HT1080 (cell line): ENCODE measurements around the gene STARD3. TPM values are rescaled to one million over a fixed set of nuclear protein-coding genes. Genes with fewer than 3 reads are reported as not detected.

Source experiments
- DNase-seq: peaks from one replicate; pipeline ENCODE4 v3.0.0-alpha.2; 2015; ENCODE audit warnings: low read depth
- total RNA-seq: library from RNA; depleted of rRNA; stranded (reverse); fragments of >200 nt; shearing (Covaris generic); gene quantifications from 2 replicates; pipeline ENCODE4 v1.2.3, GENCODE V29; 2014

STARD3 gene
- total RNA-seq, 1 experiment from 2014 or later = 71.5 TPM

DNA sequence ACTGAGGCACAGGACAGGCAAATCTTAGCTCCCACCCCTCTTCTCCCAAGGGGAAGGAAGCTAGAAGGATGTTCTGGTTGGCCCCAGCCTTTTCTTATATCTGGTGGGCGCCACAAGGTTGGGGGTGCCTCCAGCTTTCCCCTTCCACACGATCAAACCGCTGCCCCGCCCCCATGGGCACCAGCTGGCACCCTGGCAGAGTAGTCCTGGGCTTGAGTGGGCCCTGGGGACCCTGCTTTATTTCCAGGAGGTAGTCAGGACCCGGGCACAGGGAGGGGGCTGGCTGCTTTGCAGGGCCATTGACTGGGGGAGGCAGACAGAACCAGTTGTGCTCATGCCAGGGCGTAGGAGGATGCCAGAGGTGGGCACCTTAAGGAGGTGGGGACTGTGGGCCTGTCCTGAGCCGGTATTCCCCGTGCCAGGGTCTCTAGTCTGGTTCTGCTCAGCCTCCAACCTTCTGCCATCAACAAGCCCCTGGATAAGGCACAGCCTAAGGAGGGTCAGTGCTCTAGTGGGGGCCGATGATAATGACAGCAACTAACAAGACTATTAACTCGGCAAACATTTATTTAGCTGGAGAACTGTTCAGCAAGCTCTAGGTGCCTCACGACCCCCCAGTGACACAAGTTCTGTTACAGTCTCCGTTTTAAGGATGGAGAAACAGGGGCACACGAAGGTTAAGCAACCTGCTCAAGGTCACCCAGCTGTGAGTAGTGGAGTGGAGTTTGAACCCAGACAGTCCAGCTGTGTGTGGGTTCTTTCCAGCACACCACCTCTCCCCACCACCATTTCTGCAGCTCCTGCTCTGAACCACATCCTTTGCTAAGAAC is 17.8 kb upstream of the STARD3 start:
- DNase-seq = no peak

DNA sequence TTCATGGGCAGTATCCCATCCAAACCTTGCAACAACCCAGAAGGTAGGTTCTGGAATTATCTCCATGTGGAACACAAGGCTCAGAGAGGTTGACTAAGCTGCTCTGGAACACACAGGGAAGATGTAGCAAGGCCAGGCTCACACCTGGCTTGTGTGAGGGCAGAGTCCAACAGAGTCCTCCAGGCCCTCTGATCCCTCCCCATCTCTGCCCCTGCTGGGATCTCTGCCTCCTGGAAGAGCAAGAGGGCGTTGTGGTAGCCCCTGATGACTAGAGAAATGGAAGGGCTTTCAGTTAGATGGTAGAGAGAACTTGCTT is 17.2 kb upstream of the STARD3 start:
- DNase-seq = no peak

DNA sequence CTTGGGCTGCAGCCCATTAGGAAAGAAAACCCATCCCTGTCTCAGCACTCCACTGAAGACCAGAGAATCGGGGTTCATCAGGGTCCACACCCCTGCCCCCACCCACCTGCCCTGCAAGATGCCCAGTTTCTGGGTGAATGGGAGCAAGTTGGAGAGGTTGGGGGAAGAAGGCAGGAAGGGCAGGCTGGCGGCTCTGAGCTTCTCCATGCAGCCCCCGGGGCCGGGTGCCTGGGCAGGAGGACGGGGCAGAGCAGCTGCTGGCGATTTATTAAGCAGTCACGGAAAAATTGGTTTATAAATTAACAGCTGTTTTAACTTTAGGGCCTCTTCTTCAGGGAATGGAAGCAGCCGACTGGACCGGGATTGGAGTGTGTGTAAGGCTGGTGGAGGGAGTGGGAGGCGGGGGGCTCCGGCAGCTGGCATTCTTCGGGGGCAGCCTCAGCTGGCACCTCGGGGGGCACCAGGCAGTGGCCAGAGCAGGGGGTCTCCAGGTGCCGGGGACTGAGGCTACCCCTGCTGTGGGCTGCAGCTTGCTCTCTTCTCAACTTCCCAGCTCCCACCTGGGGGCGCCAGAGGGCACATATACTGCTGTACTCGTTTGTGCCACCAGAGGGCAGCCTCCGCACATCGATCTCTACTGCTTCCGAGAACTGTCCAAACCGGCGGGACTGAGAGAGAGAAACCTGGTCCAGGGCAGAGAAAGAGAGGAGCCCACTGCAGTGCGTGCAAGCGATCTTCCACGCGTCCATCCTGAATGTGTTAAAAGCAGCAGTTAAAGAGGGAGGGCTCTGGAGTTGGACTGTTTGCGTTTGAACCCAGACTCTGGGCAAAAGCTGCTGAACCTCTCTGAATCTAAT is 15.2 kb upstream of the STARD3 start:
- peak; percentile 84 for DNase-seq

DNA sequence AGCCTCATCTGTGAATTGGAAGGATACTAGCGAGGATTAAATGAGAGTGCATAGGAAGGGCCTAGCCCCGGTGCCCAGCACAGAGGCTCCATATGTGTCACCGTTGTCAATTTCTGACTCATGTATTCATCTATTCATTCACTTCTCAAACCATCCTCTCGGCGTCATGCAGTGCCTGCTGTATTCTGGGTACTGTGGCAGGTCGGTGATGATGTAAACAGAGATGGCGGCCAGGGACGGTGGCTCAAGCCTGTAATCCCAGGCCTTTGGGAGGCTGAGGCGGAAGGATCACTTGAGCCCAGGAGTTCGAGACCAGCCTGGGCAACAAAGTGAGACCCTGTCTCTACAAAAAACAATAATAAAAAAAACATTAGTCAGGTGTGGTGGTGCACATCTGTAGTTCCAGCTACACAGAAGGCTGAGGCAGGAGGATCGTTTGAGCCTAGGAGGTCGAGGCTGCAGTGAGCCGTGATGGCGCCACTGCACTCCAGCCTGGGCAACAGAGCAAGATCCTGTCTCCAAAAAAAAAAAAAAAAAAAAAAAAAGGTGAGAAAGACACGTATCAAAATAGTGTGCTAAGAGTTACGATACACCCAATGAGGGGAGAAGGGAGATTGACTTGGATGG is 14.5 kb upstream of the STARD3 start:
- DNase-seq = peak; percentile 87

DNA sequence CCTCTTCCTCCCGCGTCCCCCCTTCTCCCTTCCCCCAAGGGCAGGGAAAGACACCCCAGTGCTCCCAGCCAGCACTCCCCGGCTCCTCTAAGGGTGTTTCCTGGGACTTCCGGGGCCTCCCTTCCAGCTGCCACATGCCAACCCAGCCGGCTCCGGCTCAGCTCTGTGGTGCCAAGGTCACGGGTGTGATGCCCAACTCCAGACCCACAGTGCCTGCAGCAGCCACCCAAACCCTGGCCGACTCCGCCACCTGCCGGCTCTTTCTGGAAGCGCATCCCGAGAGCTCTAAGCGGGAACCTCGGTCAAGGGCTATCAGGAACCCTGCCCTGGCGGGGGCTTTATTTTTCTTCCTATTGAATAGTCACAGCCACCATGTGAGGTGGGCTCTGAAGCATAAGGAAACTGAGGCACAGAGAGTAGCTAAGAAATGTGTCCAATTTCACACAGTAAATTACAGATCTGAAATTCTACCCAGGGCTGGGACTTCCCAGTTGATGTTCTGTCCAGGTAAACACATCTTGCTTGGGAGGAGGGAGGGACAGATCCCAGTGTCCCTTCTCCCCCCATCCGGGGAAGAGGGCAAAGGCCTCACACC is 13.5 kb upstream of the STARD3 start:
- peak; percentile 66 for DNase-seq

DNA sequence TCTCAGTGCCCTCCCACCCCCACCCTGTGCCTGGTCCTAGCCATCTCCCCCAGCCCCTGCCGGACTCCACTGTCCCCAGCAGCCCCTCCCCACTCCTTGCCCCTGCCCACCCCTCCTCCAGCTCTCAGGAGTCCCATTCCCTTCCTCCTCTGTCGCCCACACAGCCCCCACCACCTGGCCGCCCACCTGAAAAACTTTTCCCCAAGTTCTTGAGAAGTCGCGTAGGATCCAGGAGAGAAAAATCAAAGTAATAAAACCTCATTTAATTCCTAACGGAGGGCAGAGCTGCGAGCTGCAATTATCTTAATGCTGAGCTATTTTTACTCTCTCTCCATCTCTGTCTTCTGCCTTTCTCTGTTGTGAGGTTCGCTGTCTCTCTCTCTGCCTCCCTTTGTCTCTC is 12.6 kb upstream of the STARD3 start:
- DNase-seq = no peak

DNA sequence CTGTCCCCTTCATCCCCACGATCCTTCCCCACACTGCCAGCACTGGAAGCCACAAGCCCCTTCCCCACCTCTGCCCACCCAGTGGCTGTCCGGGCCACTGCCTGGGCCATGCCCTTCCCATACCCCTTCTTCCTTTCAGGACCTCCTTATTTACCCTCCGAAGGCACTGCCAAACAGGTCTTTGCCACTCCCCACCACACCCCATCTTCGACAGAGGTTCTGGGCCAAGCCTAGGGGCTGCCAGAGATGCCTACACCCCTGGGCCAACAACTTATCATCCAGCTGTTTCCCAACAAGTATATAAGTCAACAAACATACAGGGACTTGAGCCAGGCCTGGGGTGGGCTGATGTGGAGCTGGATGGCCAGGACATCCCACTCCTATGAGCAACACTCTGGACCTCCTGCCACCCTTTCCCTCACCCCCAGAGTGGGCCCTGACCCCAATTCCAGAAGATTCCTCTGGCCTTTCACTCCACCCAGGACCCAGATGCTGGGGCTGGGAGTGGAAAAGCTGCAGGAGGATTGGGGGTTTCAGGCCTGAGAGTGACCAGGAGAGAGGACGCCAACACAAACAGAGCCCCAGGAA is 11.7 kb upstream of the STARD3 start:
- DNase-seq = no peak

DNA sequence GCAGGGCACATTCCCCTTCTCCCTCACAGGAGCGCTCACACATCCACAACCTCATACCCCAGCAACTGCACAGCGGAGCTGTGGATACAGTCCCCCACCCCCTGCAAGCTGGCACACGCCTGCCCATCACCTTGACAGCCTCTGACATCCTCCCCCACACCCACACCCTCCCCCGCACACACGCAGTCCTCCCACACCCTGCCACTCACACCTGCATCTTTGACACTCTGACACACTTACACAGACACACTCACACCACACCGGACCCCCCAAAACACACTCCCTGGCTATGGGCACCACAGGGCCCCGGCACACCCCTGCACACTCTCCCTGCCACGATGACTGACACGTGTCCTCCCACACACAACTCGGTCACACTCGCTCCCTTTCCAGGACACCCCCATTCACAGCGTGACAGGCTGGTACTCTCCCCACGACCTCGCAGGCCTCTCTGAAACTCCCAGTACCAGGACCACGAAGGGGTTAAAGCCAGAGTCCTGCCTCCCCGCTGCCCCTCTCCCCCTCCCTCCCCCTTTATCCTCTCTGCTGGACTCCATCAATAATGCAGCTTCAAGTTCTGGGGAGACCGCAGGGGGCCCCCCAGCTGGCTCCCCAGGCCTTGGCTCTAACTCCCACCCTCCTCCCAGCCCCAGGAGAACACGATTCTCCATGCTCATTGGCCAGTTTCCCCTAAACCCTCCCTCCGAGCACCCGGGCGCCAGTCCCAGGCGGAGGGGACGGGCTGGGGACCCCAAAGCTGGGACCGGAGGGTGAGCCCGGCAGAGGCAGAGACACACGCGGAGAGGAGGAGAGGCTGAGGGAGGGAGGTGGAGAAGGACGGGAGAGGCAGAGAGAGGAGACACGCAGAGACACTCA is 10.5 kb upstream of the STARD3 start, which contains the start of gene PPP1R1B:
Gene PPP1R1B (plus strand): TSS at position 782 of the 876 bp plus-strand sequence. CDS start 441 bp downstream, outside the sequence.
- no peak for DNase-seq

DNA sequence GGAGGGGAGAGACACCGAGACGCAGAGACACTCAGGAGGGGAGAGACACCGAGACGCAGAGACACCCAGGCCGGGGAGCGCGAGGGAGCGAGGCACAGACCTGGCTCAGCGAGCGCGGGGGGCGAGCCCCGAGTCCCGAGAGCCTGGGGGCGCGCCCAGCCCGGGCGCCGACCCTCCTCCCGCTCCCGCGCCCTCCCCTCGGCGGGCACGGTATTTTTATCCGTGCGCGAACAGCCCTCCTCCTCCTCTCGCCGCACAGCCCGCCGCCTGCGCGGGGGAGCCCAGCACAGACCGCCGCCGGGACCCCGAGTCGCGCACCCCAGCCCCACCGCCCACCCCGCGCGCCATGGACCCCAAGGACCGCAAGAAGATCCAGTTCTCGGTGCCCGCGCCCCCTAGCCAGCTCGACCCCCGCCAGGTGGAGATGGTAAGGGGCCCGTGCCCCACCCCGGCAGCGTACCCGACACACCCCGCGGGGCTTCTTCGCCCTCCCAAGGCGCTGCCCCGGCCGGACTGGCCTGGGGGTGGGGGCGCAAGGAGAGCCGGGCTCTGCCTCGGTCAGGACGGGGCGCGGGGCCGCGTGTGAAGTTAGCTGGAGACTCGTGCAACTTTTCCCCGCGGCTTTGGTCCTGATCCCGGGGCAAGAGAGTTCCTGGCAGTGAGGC is 9.8 kb upstream of the STARD3 start:
- no peak for DNase-seq

DNA sequence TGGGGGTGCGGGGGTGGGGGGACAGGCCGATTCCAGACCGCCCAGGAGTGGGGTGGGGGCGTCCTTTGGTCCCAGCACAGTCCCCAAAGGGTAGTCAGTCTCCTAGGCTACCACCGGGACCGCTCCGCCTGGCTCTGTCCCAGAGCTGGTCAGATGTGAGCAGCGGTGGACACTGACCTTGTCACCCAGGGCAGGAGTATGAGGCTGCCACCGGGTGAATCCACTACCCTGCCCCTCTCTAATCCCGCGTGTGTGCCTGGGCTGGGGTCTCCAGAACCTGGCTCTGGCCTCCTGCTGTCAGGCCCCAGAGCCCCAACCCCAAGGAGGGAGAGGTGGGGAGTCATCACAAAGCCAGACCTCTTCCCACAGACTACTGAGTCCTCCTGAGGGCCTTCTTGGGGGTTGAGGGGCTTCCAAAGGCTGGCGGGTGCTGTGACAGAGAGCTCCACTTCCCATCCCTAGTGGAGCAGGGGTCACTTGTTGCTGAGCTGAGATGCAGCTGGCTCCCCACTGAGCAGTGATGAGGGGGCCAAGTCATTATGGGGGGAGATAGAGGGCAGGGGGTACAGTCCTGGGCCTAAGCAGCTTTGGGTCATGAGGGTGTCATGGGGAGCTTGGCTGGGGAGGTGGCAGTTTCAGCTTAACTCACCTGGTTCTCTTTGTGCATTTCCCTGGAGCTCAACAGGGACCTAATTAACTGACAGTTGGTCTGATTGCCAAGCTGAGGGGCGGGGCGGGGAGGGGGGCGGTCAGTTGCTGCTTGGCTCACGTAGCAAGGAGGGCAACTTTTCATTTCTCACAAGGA is 9.0 kb upstream of the STARD3 start:
- no peak for DNase-seq

DNA sequence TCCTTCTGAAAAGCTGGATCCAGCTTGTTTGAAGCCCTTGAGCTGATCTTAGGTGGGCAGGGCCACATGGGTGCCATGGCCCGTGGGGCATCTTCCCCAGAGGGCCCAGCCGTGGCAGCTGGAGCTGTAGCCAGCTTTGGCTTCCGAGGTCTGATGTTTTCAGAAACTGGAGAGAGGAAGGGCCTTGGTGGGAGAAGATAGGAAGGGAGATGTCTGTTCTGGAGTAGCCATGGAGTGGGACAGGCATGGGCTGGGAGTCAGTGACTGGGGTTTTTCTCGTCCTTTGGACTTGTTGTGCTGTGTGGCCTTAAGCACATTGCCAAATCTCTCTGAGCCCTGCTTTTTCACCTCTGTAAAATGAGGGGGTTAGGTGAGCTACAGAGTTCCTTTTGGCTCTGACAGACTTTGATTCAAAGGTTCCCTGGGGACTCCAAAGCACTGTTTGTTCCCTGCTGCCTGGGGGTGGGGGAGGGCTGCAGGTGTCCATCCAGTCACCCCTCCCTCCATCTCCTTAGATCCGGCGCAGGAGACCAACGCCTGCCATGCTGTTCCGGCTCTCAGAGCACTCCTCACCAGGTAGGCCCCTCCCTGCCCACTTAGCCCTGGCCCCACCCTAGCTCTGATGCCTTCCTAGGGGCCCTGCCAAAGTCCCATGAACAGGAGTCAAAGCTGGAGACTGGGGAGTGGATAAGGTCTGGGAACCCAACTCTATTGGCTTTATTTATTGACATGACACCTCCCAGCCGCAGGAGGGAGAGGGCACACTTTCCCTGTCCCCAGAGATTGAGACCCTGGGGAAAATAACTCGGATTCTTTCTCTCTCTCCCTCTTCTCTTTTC is 8.1 kb upstream of the STARD3 start:
- DNase-seq = no peak

DNA sequence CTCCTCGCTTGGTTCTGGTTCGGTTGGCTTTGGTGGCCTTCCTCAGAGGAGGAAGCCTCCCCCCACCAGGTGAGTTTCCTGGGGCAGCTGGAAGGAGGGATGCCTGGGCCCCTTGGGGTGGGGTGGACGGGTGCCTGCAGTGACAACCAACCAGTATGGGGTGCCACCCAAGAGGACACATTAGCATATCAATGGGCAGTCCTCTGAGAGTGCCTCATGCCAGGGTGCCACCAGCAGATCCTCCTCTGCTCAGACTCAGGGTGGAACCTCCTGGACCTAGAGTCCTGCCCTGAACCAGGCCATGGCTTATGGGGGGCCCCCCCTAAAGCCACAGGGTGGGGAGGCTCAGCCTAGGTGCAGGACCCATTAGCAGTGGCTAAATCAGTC is 7.5 kb upstream of the STARD3 start:
- DNase-seq = no peak

DNA sequence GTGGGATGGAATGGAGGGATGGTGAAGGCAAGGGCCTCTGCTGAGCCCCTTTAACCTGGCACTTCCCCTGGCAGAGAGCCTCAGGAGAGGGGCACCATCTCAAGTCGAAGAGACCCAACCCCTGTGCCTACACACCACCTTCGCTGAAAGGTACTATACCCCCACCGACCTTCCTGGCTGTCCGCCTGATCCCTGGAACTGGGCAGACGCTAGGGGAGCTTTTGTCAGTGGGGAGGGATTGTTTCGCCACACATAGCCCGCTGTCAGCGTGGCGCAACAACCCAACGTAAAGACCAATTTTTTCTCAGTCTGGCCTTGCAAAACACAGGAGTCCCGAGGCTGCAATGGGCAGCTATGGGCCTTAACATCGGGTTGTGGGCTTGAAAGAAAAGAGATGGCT is 7.0 kb upstream of the STARD3 start:
- no peak for DNase-seq

DNA sequence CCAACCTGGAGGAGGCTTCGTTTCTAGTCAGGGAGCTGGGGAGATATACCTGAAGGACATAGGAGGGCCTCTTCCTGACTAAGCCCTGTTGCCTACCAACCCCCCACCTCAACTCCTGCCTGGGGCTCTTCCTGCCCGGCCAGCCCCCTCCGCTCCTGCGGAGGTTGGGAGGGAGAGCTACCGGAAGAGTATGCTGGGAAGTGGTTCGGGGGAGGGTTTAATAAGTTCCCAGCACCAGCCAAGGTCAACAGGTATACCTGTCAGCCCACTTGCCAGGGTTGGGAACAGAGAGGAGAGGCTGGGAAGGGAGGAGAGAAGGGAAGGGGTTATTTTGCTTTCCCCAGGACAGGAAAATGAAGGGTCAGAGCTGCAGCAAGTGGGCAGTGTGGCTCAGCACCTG is 5.5 kb upstream of the STARD3 start:
- DNase-seq = peak; percentile 28

DNA sequence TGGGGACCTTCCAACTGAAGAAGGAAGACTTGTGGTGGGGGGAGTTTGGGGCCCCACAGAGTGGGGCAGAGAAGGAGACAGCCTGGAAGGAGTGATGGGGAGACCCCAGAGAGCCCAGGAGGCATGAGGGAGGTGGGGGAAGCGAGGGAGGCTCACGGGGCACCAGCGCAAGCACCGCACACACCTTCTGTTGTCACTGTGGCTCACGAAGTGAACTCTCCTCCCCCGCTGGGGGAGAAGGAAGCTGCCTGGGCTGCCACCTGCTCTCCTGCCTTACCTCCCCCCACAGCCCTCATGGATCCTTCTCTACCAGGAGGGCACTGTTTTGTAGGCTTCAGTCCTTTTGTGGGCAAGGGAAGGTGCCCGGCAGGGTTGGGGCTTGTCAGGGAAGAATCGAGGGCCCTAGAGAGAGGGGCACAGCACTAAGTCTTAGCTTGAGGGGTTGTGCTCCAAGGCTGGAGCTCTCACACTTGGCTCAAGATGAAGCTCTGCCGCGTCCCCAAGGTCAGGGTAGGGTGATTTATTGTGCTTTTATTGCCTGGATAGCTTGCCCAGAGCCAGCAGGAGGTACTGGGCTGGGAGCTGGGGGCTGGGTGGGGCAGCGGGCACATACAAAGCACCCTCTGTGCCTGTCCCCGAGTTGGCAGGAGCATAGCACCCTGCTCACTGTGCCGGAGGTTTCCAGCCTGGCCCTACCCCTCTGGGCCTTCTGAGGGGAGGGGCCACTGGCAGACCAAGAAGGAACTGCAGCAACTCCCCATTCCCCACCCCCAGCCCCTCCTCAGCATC is 4.6 kb upstream of the STARD3 start:
- DNase-seq = no peak

DNA sequence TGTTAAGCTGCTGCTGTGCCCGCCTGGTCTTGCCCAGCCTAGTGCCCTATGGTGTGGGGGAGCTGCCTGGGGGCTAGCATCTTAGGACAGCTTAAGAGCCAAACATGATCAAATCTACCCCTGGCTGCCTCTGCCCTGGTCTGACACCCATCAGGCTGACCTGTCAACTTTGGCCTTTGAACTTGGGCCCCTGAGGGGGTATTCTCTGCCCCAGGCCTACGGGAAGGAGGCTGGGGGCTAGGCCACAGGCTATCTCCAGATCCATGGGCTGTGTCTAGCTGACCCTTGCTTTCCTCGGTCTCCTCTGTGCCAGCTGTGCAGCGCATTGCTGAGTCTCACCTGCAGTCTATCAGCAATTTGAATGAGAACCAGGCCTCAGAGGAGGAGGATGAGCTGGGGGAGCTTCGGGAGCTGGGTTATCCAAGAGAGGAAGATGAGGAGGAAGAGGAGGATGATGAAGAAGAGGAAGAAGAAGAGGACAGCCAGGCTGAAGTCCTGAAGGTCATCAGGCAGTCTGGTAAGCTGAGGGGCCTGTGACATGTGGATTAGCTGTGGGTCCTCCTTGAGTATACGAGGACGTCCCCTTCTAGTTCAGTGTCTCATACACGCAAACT is 3.3 kb upstream of the STARD3 start:
- no peak for DNase-seq

DNA sequence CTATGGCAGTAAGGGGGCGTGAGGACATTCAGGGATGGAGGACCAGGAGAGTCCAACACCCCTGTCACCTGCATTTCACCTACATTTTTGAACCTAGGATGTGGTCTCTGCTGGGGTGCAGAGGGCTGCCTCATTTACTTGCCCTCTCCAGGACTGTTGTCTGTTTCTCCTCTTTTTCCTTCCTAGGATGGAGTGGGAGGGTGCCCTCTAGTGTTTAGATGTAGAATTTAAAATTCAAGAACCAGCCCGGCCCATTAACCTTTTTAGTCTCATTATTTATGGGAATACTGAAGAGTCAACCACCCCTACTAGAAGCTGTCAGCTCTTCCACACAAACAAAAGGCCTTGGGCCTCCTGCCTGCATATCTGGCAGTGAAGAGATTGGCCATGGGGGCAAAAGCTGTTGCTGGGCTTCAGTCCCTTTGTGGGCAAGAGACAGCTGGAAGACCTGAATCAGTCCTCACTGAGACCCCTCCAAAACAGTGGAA is 2.5 kb upstream of the STARD3 start:
- peak; percentile 41 for DNase-seq
